Measurements from ENCODE around the gene DLG2.
"Not testable (repeated sequence)": the region's sequence is repeated elsewhere in the genome, so short reads cannot be mapped to it uniquely, and the experiment has no call there.

The DLG2 gene

DNA sequence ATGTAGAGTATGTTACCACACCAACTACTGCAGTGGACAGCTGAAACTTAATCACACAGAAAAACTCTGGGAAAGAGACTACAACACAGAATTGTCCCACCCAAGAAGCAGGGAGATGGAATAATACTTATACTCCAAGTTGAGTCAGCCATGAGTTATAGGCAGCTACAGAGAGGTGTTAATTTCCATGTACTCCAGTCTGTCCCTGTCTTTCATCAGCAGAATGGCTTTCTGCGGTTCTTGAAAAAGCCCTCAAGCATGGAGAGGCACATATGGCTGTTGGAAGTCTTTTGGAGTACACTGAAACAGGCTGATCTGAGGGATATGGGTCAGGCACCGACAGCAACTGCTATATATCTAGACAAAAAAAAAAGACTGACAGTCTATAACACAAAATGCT is 219.5 kb downstream of the DLG2 start:
- DNase-seq (no peak), ATAC-seq (replicated peaks) (no peak)
- Mint-ChIP-seq H3K4me3 (no peak overlapping the region), H3K36me3 (no peaks in the 10 kb centered on the region), H3K27me3 (no peaks in the 10 kb centered on the region), H3K9me3 (peaks cover 4 to 6% of the 10 kb centered on the region in 2 donors), H3K27ac (no peak overlapping the region), H3K4me1 (no peaks in the 10 kb centered on the region)

DNA sequence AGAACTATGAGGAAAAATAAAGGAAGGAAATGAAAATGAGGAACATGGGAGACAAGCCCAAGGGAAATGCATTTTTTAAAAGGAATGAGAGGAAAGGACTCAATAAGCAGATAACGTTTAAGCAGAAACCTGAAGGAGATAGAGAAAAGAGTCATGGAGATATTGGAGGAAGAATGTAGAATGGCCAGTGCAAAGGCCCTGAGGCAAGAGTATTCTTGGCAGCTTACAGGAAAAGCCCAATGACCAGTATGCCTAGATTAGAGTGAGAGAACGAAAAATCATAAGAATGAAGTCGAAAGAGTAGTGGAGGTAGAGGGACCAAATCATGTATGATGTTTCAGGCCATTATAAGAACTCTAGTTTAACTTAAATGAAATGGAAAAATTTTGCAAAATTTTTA is 220.3 kb downstream of the DLG2 start:
- ATAC-seq (replicated peaks): no peak
- Mint-ChIP-seq H3K4me3 (no peak overlapping the region), H3K27ac (no peak overlapping the region), H3K36me3 (no peaks in the 10 kb centered on the region), H3K27me3 (no peaks in the 10 kb centered on the region), H3K9me3 (peaks cover 4 to 6% of the 10 kb centered on the region in 2 donors), H3K4me1 (no peaks in the 10 kb centered on the region)
- no peak for DNase-seq

DNA sequence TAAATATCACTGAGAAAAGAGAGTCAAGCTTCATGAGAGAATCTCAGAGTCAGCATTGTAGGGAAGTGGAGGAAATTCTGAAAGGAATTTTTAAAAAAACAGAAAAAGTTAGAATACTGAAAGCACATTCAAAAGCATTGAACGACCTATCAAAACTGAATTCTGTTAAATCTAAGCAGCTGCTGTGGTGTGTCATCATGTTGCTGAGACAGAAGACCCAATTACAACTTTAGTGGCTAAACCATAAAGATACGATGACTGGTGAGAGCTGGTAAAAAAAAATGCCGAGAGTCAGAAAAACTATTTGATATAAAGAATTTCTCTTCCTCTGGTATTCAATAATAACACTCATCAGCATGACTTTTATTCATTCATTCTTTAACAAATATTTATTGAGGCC is 220.8 kb downstream of the DLG2 start:
- DNase-seq (no peak), ATAC-seq (replicated peaks) (no peak)
- Mint-ChIP-seq H3K36me3 (no peaks in the 10 kb centered on the region), H3K4me3 (no peak overlapping the region), H3K4me1 (no peaks in the 10 kb centered on the region), H3K27ac (no peak overlapping the region), H3K9me3 (peaks cover 6% of the 10 kb centered on the region in 2 donors), H3K27me3 (no peaks in the 10 kb centered on the region)

DNA sequence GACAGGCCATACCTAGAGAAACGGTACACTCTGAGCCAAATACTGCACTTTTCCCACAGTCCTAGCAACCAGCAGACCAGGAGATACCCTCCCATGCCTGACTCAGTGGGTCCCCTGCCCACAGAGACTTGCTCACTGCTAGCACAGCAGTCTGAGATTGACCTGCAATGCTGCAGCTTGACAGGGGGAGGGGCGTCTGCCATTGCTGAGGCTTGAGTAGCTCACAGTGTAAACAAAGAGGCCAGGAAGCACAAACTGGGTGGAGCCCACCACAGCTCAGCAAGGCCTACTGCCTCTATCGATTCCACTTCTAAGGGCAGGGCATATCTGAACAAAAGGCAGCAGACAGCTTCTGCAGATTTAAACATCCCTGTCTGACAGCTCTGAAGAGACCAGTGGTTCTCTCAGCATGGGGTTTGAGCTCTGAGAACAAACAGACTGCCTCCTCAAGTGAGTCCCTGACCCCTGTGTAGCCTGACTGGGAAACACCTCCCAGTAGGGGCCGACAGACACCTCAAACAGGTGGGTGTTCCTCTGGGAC is 231.6 kb downstream of the DLG2 start:
- not testable (repeated sequence) for DNase-seq
- H3K9me3 Mint-ChIP-seq: peaks cover 29 to 37% of the 10 kb centered on the region in 2 donors

DNA sequence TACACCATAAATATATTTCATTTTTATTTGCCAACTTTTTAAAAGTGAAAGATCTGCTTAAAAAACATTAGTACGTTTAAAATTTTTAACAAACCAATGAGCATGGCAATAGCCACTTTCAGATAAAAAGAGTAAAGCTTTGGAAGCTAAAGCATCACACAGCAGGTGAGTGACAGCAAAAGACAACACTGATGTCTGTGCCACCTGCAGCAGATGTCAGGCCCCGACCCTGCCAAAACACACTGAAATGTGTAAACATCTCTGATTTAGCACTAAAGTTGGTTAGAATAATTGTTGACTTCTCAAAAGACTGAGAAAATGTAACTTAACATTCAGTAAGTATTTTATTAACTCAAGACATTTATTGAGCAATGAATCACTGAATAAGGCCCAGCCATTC is 232.9 kb downstream of the DLG2 start:
- H3K4me3 Mint-ChIP-seq: no peak overlapping the region
- no peaks in the 10 kb centered on the region for H3K27me3 Mint-ChIP-seq
- no peak overlapping the region for H3K27ac Mint-ChIP-seq
- DNase-seq (no peak), ATAC-seq (replicated peaks) (no peak)
- no peaks in the 10 kb centered on the region for H3K36me3 Mint-ChIP-seq
- peaks cover 33 to 40% of the 10 kb centered on the region in 2 donors for H3K9me3 Mint-ChIP-seq
- no peaks in the 10 kb centered on the region for H3K4me1 Mint-ChIP-seq

More for the DNA sequence above, 231.6 kb downstream of the DLG2 start:
- H3K4me1 Mint-ChIP-seq; ATAC-seq (replicated peaks); H3K27ac Mint-ChIP-seq; H3K4me3 Mint-ChIP-seq; H3K36me3 Mint-ChIP-seq; H3K27me3 Mint-ChIP-seq: not testable (repeated sequence)

DNA sequence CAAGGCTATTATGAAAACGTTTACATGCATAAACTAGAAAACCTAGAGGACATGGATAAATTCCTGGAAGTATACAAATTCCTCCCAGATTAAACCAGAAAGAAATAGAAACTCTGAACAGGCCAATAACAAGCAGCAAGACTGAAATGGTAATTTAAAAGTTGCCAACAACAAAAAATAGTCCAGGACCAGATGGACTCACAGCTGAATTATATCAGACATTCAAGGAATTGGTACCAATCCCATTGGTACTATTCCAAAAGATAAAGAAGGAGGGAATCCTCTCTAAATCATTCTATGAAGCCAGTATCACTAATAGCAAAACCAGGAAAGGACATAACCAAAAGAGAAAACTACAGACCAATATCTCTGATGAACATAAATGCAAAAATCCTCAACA is 236.0 kb downstream of the DLG2 start:
- no peaks in the 10 kb centered on the region for H3K27me3 Mint-ChIP-seq
- H3K4me1 Mint-ChIP-seq: no peaks in the 10 kb centered on the region
- no peak for ATAC-seq (replicated peaks)
- no peaks in the 10 kb centered on the region for H3K36me3 Mint-ChIP-seq
- no peak overlapping the region for H3K4me3 Mint-ChIP-seq
- H3K9me3 Mint-ChIP-seq: peaks cover 24 to 25% of the 10 kb centered on the region in 2 donors
- no peak for DNase-seq
- H3K27ac Mint-ChIP-seq: no peak overlapping the region

DNA sequence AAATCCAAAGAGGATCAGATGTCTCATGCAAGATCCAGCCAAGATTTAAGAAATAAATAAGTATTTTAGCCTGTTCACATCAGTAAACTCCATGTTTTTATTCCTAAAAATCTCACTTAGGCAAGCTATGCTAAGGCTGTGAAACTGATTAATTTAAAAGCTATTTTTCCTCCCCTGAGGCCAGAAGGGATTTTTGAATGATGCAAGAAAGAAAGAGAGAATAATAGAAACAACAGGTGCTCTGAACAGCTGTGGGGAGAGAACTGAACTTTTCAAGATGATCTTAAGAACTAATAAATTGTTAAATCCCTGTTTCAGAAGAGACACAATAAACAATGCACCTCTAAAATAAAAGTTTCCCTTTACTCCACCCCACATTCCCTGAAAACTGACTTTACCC is 241.6 kb downstream of the DLG2 start:
- no peaks in the 10 kb centered on the region for H3K36me3 Mint-ChIP-seq
- DNase-seq (no peak), ATAC-seq (replicated peaks) (no peak)
- peaks cover 9 to 10% of the 10 kb centered on the region in 2 donors for H3K9me3 Mint-ChIP-seq
- no peaks in the 10 kb centered on the region for H3K27me3 Mint-ChIP-seq
- H3K27ac Mint-ChIP-seq: no peak overlapping the region
- no peak overlapping the region for H3K4me3 Mint-ChIP-seq
- no peaks in the 10 kb centered on the region for H3K4me1 Mint-ChIP-seq

DNA sequence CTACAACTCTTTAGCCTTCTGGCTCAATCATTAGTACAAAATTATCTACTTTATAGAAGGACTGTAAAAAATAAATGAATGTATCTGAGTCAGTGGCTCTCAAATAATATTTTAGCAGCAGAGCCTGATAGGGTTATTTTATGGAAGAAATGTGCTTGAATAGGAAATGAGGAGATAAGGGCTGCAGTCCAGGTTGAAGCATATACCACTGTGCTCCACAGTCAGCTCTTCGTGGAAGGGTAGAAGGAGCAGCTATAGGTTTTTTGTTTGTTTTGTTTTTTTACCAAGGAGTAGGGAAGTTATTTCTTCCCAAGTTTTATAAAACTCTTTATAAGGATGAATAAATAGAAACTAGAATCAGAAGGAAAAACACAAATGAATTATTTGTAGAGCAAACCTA is 242.0 kb downstream of the DLG2 start:
- H3K36me3 Mint-ChIP-seq: no peaks in the 10 kb centered on the region
- no peak overlapping the region for H3K27ac Mint-ChIP-seq
- H3K9me3 Mint-ChIP-seq: peaks cover 10 to 11% of the 10 kb centered on the region in 2 donors
- DNase-seq (no peak), ATAC-seq (replicated peaks) (no peak)
- no peaks in the 10 kb centered on the region for H3K4me1 Mint-ChIP-seq
- no peaks in the 10 kb centered on the region for H3K27me3 Mint-ChIP-seq
- no peak overlapping the region for H3K4me3 Mint-ChIP-seq

DNA sequence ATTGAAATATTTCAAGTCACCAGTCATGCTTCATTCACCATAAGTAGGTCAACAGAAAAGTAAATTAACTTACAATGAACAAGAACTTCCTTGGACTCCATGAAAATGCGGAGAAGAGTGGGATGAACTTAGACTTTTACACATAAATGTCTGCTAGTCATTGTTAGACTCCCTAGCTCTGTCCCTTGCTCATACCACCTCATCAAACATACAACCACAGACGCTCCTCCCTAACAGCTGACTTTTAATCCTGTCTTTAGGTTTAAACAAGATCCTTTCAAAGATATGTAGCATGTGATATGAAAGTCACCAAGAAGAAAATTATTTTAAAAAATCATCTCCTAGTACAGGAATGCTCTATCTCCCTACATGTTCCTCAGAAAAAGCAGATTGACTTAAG is 248.1 kb downstream of the DLG2 start:
- Mint-ChIP-seq H3K4me3 (no peak overlapping the region), H3K4me1 (no peaks in the 10 kb centered on the region), H3K27me3 (no peaks in the 10 kb centered on the region), H3K27ac (no peak overlapping the region), H3K36me3 (no peaks in the 10 kb centered on the region), H3K9me3 (peaks cover 7 to 12% of the 10 kb centered on the region in 2 donors)
- ATAC-seq (replicated peaks) (no peak), DNase-seq (no peak)

DNA sequence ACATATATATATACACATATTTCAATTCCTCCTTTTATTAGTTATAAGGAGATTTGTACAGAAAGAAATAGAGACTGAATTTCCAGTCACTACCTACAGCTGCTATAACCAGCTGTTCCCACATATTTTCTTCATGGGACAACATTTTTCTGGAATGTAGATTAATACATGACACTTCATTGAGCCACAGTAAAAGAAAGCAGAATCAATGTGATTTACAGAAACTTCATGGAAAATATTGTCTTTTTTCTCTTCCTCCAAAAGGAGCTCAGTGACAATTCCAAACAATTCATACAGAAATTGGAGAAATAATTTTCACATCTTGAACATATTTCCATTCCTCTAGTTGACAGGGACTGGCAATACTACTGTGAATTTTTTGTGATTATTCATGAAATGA is 249.2 kb downstream of the DLG2 start:
- Mint-ChIP-seq H3K4me1 (no peaks in the 10 kb centered on the region), H3K27me3 (no peaks in the 10 kb centered on the region), H3K4me3 (no peak overlapping the region), H3K9me3 (peaks cover 4 to 7% of the 10 kb centered on the region in 2 donors), H3K36me3 (no peaks in the 10 kb centered on the region), H3K27ac (no peak overlapping the region)
- DNase-seq: no peak
- ATAC-seq (replicated peaks): no peak

DNA sequence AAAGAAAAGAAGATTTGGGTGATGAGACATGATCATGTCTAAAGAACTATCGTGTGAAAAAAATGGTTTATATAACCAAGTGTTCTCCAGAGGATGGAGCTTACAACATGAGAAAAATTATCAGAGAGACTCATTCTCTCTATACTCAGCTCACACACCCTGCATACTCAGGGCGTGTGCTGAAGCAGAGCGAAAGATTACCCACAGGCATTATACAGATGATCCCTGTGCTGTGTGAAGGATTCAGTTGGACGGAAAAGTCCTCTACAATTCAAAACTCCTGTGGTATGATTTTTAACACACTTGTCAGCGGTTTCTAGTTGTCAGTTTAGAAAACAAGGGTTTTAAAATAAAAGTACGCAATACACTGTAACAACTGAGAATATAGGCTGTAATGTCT is 267.3 kb downstream of the DLG2 start:
- no peak overlapping the region for H3K4me3 Mint-ChIP-seq
- H3K9me3 Mint-ChIP-seq: peaks cover 0 to 4% of the 10 kb centered on the region in 2 donors
- no peak overlapping the region for H3K27ac Mint-ChIP-seq
- no peaks in the 10 kb centered on the region for H3K27me3 Mint-ChIP-seq
- no peaks in the 10 kb centered on the region for H3K4me1 Mint-ChIP-seq
- DNase-seq (no peak), ATAC-seq (replicated peaks) (no peak)
- H3K36me3 Mint-ChIP-seq: no peaks in the 10 kb centered on the region

DNA sequence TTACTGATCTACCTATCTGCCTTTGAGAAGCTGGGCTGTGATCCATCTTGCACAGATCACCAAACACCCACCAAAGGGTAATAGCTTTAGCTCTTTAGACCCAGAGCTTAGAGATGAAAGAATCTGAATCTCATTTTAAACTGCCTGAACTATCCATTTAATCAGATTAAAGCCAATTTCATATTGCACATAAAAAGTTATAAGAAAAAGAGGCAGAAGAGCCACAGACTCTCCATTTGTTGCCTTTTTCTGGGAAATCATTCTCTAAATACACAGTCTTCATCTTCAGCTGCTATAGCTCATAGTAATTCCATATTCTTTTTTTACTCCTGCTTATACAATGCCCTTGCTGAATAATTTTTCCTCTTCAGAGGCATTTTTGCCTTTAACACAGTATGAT is 271.2 kb downstream of the DLG2 start:
- DNase-seq: no peak
- H3K4me1 Mint-ChIP-seq: peaks cover 0 to 4% of the 10 kb centered on the region in 2 donors
- H3K36me3 Mint-ChIP-seq: no peaks in the 10 kb centered on the region
- ATAC-seq (replicated peaks): no peak
- no peaks in the 10 kb centered on the region for H3K27me3 Mint-ChIP-seq
- H3K9me3 Mint-ChIP-seq: peaks cover 0 to 7% of the 10 kb centered on the region in 2 donors
- H3K4me3 Mint-ChIP-seq: no peak overlapping the region
- H3K27ac Mint-ChIP-seq: no peak overlapping the region

DNA sequence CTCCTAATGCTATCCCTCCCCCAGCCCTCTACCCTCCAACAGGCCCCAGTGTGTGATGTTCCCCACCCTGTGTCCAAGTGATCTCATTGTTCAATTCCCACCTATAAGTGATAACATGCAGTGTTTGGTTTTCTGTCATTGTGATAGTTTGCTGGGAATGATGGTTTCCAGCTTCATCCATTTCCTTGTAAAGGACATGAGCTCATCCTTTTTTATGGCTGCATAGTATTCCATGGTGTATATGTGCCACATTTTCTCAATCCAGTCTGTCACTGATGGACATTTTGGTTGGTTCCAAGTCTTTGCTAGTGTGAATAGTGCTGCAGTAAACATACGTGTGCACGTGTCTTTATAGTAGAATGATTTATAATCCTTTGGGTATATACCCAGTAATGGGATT is 277.6 kb downstream of the DLG2 start:
- H3K27ac Mint-ChIP-seq; H3K36me3 Mint-ChIP-seq; DNase-seq; H3K27me3 Mint-ChIP-seq; H3K4me3 Mint-ChIP-seq; ATAC-seq (replicated peaks); H3K4me1 Mint-ChIP-seq; H3K9me3 Mint-ChIP-seq: not testable (repeated sequence)

DNA sequence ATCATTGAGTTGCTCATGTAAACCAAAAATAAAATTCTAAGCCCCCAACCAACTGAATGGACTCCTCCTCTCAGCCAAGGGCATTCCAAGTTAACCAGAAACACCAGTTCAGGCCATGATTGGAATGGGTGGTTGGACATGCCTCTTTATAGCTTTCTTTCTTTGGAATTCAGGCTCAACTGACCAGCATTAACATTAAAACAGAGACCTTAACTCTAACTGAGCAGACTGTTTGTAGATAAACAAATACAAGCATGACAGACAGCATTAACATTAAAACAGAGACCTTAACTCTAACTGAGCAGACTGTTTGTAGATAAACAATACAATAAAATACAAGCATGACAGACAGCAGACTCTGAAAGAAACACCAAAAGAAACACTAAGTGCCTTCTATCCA is 278.2 kb downstream of the DLG2 start:
- H3K27ac Mint-ChIP-seq: no peak overlapping the region
- ATAC-seq (replicated peaks) (no peak), DNase-seq (no peak)
- no peaks in the 10 kb centered on the region for H3K36me3 Mint-ChIP-seq
- peaks cover 0 to 5% of the 10 kb centered on the region in 2 donors for H3K9me3 Mint-ChIP-seq
- H3K4me1 Mint-ChIP-seq: peaks cover 0 to 4% of the 10 kb centered on the region in 2 donors
- H3K4me3 Mint-ChIP-seq: no peak overlapping the region
- no peaks in the 10 kb centered on the region for H3K27me3 Mint-ChIP-seq

DNA sequence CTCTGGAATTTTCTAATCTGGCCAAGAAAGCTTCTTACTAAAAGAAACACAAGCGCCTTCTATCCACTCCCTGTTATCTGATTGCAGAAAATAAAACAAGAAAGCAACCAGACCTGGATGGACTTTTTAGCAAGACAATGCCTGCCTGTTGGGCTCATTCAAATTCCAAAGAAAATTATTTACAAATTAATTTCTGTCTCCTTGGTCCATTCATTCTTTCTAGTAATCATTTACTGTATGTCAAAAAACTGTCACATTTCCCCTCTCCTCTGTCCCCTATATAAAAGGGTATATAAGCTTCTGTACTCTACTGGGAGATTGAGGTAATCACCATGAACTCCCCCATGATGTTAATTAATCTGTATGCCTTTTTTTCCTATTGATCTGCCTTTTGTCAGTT is 279.9 kb downstream of the DLG2 start:
- no peak for DNase-seq

DNA sequence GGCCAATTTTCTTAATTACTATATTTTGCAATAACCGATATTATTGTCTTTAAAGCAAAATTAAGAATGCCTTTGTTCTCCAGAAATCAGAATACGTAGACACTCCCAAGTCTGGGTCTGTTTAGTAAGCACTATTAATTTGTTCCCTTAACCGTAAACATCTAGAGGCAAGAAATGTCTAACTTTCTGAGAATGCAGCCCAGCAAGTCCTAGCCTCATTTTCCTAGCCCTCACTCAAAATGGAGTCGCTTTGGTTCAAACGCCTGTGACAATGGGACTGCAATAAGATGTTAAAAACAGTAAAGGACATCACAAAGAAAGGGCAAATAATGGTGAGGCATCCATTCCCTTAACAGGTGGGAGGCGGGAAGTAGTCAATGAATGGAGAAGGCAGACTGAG is 280.7 kb downstream of the DLG2 start:
- DNase-seq (no peak), ATAC-seq (replicated peaks) (no peak)
- Mint-ChIP-seq H3K36me3 (no peaks in the 10 kb centered on the region), H3K27me3 (no peaks in the 10 kb centered on the region), H3K4me1 (peaks cover 0 to 3% of the 10 kb centered on the region in 2 donors), H3K4me3 (no peak overlapping the region), H3K27ac (no peak overlapping the region), H3K9me3 (peaks cover 0 to 1% of the 10 kb centered on the region in 2 donors)

More for the DNA sequence above, 279.9 kb downstream of the DLG2 start:
- Mint-ChIP-seq H3K4me1 (peaks cover 0 to 4% of the 10 kb centered on the region in 2 donors), H3K36me3 (no peaks in the 10 kb centered on the region), H3K27me3 (no peaks in the 10 kb centered on the region), H3K9me3 (peaks cover 0 to 3% of the 10 kb centered on the region in 2 donors), H3K4me3 (no peak overlapping the region), H3K27ac (no peak overlapping the region)
- no peak for ATAC-seq (replicated peaks)

Data from stimulated activated naive B cell treated with anti-CD40 and anti-IgM and Interleukin-4, amounts not matched to agents 10 μg/mL and 1 μg/mL and 100 μg/mL, for 72 hours (primary cell).